ENCODE results near the gene C1orf105. TPM values are rescaled to one million over a fixed set of nuclear protein-coding genes. Genes with fewer than 3 reads are reported as not detected.
"Not testable (repeated sequence)": the region's sequence is repeated elsewhere in the genome, so short reads cannot be mapped to it uniquely, and the experiment has no call there.

The C1orf105 gene
- total RNA-seq = not detected
- long read RNA-seq, donor 1 = 0 reads
- long read RNA-seq, donor 2 = 0 reads

GRCh38 chr1:172420385-172420784 is at the start of gene C1orf105:
TSS of gene C1orf105 (plus strand) at chr1:172420685. CDS start at chr1:172420886, 201 bp downstream.
- Histone ChIP-seq H3K4me1 (ENCODE audit: low read depth) (no peaks in the 10 kb centered on the region), H3K4me3 (no peak within 1 kb of the TSS), H3K9me3 (no peaks in the 10 kb centered on the region), H3K36me3 (ENCODE audit: low read depth) (no peaks in the 10 kb centered on the region)
- intact Hi-C loops (cut with DNase I, micrococcal nuclease) = no loop called here
- ATAC-seq (no peak), DNase-seq (no peak)
- no peak for TF ChIP-seq CTCF (IDR thresholded peaks at IDR 0.05)

- H3K4me3 ChIP-seq; ATAC-seq; H3K4me1 ChIP-seq (ENCODE audit: low read depth); H3K36me3 ChIP-seq (ENCODE audit: low read depth); DNase-seq; intact Hi-C loops (cut with DNase I, micrococcal nuclease): not testable (repeated sequence)
- H3K9me3 ChIP-seq = peaks cover 11% of the 10 kb centered on the region
Observed at GRCh38 chr1:172371646-172372045, 48.8 kb upstream of the C1orf105 start.

GRCh38 chr1:172373864-172374263 is 46.6 kb upstream of the C1orf105 start:
- H3K4me1 ChIP-seq (ENCODE audit: low read depth) = no peaks in the 10 kb centered on the region
- H3K9me3 ChIP-seq = no peaks in the 10 kb centered on the region
- no peaks in the 10 kb centered on the region for H3K36me3 ChIP-seq (ENCODE audit: low read depth)
- H3K4me3 ChIP-seq = no peak overlapping the region
- no peak for TF ChIP-seq CTCF (IDR thresholded peaks at IDR 0.05)
- no peak for DNase-seq
- intact Hi-C loops (cut with DNase I, micrococcal nuclease) = no loop called here
- no peak for ATAC-seq

GRCh38 chr1:172375211-172375631 is 45.3 kb upstream of the C1orf105 start:
- ATAC-seq = no peak
- no peak for TF ChIP-seq CTCF (IDR thresholded peaks at IDR 0.05)
- intact Hi-C loops (cut with DNase I, micrococcal nuclease) = no loop called here

GRCh38 chr1:172376431-172376830 is 44.1 kb upstream of the C1orf105 start:
- Histone ChIP-seq H3K9me3 (no peaks in the 10 kb centered on the region), H3K4me3 (no peak overlapping the region), H3K36me3 (ENCODE audit: low read depth) (no peaks in the 10 kb centered on the region), H3K4me1 (ENCODE audit: low read depth) (no peaks in the 10 kb centered on the region)
- intact Hi-C loops (cut with DNase I, micrococcal nuclease) = no loop called here
- TF ChIP-seq CTCF (IDR thresholded peaks at IDR 0.05) = no peak
- DNase-seq (no peak), ATAC-seq (no peak)

More at GRCh38 chr1:172375211-172375631, 45.3 kb upstream of the C1orf105 start:
- no peak for DNase-seq
- no peaks in the 10 kb centered on the region for H3K9me3 ChIP-seq
- H3K36me3 ChIP-seq (ENCODE audit: low read depth) = no peaks in the 10 kb centered on the region
- H3K4me3 ChIP-seq = no peak overlapping the region
- no peaks in the 10 kb centered on the region for H3K4me1 ChIP-seq (ENCODE audit: low read depth)

GRCh38 chr1:172377565-172377964 is 42.9 kb upstream of the C1orf105 start:
- intact Hi-C loops (cut with DNase I, micrococcal nuclease) = no loop called here

More at GRCh38 chr1:172377565-172377964, 42.9 kb upstream of the C1orf105 start:
- DNase-seq (no peak), ATAC-seq (no peak)
- Histone ChIP-seq H3K9me3 (no peaks in the 10 kb centered on the region), H3K4me3 (no peak overlapping the region), H3K36me3 (ENCODE audit: low read depth) (no peaks in the 10 kb centered on the region), H3K4me1 (ENCODE audit: low read depth) (peaks cover 2% of the 10 kb centered on the region)
- no peak for TF ChIP-seq CTCF (IDR thresholded peaks at IDR 0.05)
